Kidney epithelial cell (primary cell): Measurements from ENCODE around the gene GNE. TPM values are rescaled to one million over a fixed set of nuclear protein-coding genes. Genes with fewer than 3 reads are reported as not detected.

ENCODE experiments used
- DNase-seq: peaks from one replicate; pipeline ENCODE4 v3.0.0-alpha.2; 2010; ENCODE audit warnings: low read depth
- H3K27me3 ChIP-seq: 2 replicates; pipeline ENCODE4 v1.6.0; 2011; ENCODE audit warnings: low read length; ENCODE audit not compliant: control insufficient read depth, insufficient read depth
- H3K36me3 ChIP-seq: 2 replicates; pipeline ENCODE4 v1.5.1; 2011; ENCODE audit warnings: low read length; ENCODE audit not compliant: control insufficient read depth, insufficient read depth
- H3K4me3 ChIP-seq: 2 replicates; pipeline ENCODE4 v1.5.1; 2011; ENCODE audit warnings: low read depth, mild to moderate bottlenecking, control low read depth, low read length
- total RNA-seq: library from RNA; depleted of rRNA; stranded (reverse); fragments of >200 nt; gene quantifications from 2 replicates; pipeline ENCODE4 v1.2.3, GENCODE V29; 2015
- TF ChIP-seq, protein P1 (sequence below): IDR thresholded peaks from 2 replicates; pipeline ENCODE4 v1.5.1; 2011; ENCODE audit warnings: mild to moderate bottlenecking, moderate library complexity, low read length, control low read depth, inconsistent platforms; ENCODE audit not compliant: insufficient read depth, poor library complexity, severe bottlenecking

Gene GNE
- total RNA-seq, 1 donor from 2014 or later, result 23.9 TPM

GRCh38 chr9:36204906-36205547 lies 53.2 kb downstream of the GNE start:
- Histone ChIP-seq H3K36me3 (peaks cover 8% of the 10 kb centered on the region), H3K27me3 (no peaks in the 10 kb centered on the region), H3K4me3 (no peak overlapping the region)
- no peak for DNase-seq
- TF ChIP-seq, protein P1, sequence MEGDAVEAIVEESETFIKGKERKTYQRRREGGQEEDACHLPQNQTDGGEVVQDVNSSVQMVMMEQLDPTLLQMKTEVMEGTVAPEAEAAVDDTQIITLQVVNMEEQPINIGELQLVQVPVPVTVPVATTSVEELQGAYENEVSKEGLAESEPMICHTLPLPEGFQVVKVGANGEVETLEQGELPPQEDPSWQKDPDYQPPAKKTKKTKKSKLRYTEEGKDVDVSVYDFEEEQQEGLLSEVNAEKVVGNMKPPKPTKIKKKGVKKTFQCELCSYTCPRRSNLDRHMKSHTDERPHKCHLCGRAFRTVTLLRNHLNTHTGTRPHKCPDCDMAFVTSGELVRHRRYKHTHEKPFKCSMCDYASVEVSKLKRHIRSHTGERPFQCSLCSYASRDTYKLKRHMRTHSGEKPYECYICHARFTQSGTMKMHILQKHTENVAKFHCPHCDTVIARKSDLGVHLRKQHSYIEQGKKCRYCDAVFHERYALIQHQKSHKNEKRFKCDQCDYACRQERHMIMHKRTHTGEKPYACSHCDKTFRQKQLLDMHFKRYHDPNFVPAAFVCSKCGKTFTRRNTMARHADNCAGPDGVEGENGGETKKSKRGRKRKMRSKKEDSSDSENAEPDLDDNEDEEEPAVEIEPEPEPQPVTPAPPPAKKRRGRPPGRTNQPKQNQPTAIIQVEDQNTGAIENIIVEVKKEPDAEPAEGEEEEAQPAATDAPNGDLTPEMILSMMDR, result peak; percentile 42

DNA sequence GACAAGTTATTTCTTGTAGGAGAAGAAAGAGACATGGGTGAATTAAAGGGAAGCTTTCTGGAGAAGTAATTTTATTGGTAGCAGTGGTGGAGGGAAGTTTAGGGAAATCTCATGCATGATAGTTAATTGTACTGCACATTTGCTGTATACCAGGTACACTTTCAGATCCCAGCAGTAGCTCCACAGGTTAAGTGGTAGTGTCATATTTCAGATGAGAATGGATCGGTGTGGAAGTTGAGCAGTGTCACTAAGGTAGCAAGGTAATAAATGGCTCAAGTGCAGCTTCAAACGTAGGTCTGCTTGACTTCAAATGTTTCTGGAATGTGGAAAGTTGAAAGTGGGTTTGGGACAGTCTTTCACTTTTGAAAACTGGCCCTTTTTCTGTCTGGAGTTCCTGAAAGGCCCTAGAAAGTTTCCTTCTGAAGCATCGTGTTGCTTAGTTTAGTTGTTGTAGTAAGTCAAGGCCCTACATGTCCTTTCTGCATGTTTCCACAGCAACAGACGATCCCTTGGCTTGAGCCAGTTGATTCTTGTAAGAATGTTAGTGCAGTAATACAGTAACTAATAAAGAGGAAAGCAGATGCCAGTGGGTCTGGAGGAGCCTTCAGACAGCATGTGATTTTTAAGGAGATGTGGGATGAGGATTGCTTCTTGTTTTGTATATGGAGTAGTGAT lies 63.8 kb downstream of the GNE start:
- no peaks in the 10 kb centered on the region for H3K27me3 ChIP-seq
- TF ChIP-seq, protein P1, result no peak
- DNase-seq, result no peak
- no peak overlapping the region for H3K4me3 ChIP-seq
- H3K36me3 ChIP-seq, result peaks cover 1% of the 10 kb centered on the region

DNA sequence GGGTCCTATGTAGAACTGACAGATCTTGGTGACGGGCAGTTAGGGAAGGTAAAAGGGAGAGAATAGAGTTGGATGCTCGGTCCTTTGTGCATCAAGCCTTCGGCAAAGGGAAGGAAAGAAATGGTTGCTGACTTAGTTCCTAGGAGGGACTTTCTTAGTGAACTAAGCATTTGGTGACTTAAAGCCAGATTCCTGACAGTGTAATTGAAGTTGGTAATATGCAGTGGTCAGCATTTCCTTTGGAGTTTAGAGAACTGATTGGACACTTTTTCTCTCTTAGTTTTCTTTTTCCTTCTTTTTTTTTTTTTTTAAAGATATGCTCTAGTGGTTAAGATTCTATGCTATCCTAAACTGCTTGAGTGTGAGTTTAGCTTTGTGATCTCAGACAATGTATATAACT lies 65.2 kb downstream of the GNE start:
- Histone ChIP-seq H3K27me3 (no peaks in the 10 kb centered on the region), H3K4me3 (peak overlapping the region; percentile 90), H3K36me3 (no peaks in the 10 kb centered on the region)
- DNase-seq, result no peak
- TF ChIP-seq, protein P1, result no peak

GRCh38 chr9:36192196-36192595 lies 66.1 kb downstream of the GNE start:
- DNase-seq, result no peak
- Histone ChIP-seq H3K4me3 (peak overlapping the region; percentile 90), H3K36me3 (no peaks in the 10 kb centered on the region), H3K27me3 (no peaks in the 10 kb centered on the region)
- TF ChIP-seq, protein P1, result no peak

DNA sequence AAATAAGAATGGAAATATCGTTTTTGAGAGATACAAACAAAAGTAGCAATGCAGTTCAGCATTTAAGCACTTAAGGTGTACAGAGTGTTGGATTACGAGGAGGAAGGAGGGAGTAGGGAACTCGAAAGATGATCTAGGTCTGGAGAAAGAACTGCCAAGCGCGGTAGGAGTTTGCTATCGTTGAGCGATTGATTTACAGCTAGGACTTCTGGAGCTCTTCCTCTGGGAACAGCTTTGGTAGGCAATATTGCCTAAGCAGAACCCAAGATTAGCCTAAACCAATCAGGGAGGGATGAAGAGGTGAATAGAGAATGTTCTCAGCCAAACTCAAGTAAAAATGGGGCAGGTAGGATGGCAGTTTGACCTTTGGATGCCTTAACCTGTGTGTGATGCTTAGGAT lies 66.6 kb downstream of the GNE start:
- TF ChIP-seq, protein P1, result no peak
- H3K36me3 ChIP-seq, result no peaks in the 10 kb centered on the region
- H3K27me3 ChIP-seq, result no peaks in the 10 kb centered on the region
- H3K4me3 ChIP-seq, result peak overlapping the region; percentile 90
- DNase-seq, result no peak

GRCh38 chr9:36191290-36191645 lies 67.0 kb downstream of the GNE start:
- TF ChIP-seq, protein P1, result no peak
- Histone ChIP-seq H3K27me3 (no peaks in the 10 kb centered on the region), H3K36me3 (no peaks in the 10 kb centered on the region), H3K4me3 (peak overlapping the region; percentile 90)
- DNase-seq, result no peak
